ENCODE measurements around the gene SST. TPM values are rescaled to one million over a fixed set of nuclear protein-coding genes. Genes with fewer than 3 reads are reported as not detected.

Gene SST
- total and polyA plus RNA-seq, 2 of the 4 experiments (the other 2 are of a cell fraction) = not detected

DNA sequence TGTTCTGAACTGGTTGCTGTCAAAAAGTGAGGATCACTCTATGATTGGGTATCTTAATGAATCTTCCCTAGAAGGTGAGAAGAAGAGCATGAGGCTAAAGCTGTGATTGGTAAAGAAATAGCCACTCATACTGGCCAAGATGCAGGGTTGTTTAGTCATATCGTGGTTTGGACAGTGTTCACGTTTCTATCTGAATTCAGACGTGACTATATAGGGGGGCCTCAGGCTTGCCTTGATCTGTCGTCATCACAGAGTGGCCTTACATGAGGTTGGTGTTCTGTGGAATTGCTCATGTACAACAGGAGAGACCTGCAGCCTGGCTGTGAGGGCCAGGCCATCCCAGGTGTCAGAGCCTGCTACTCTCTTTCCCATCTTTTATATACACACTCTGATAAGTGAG lies 19.8 kb upstream of the SST start:
- dilution Hi-C loops (cut with HindIII; ENCODE audit: low sequenced_read_pairs, unreplicated experiment) = loop anchor here (25.0 kb wide), 2 partner anchors 378 to 478 kb away; no protein-coding TSS in a partner anchor
- CTCF ChIA-PET = interaction anchor here (1.4 kb wide), 1 partner anchor 11 kb away, joined by 6 read pairs; no protein-coding TSS in a partner anchor

More for the DNA sequence above, 19.8 kb upstream of the SST start:
- H3K27ac ChIP-seq (ENCODE audit: insufficient read depth, low read length) = no peak overlapping the region
- no peak overlapping the region for H3K23ac ChIP-seq (ENCODE audit: low read depth, low read length)
- no peak overlapping the region for H4K91ac ChIP-seq (ENCODE audit: insufficient read depth, low read depth, low read length)
- H3K14ac ChIP-seq (replicated peaks; ENCODE audit: low read depth, low read length) = no peak overlapping the region
- no peaks in the 10 kb centered on the region for H3K9me1 ChIP-seq (ENCODE audit: insufficient read depth, low read length)
- in situ Hi-C loops (cut with MboI; ENCODE audit: low sequenced_read_pairs) (no loop called here), intact Hi-C loops (cut with micrococcal nuclease) (no loop called here)
- H4K20me1 ChIP-seq (ENCODE audit: insufficient read depth, low read length) = no peaks in the 10 kb centered on the region
- no peak overlapping the region for H3K56ac ChIP-seq (ENCODE audit: extremely low read depth, insufficient read depth, low read length)
- no peak overlapping the region for H3K4ac ChIP-seq (ENCODE audit: low read depth, low read length)
- WGBS, 2 experiments (ENCODE audit: extremely low coverage in 2 of 2, insufficient read length in 1 of 2) = no CpG with 5 or more reads among the region's 4 CpGs
- no peak overlapping the region for H3K18ac ChIP-seq (ENCODE audit: low read depth, low read length)
- H3K4me2 ChIP-seq (ENCODE audit: low read depth, low read length) = no peak overlapping the region
- H4K5ac ChIP-seq (ENCODE audit: low read depth, low read length) = no peak overlapping the region
- DNase-seq = peak; percentile 60
- H3K4me1 ChIP-seq (ENCODE audit: control insufficient read depth, insufficient read depth, low read length) = no peaks in the 10 kb centered on the region
- BruUV-seq (replicated peaks) = no TSS peak
- H2BK20ac ChIP-seq (ENCODE audit: low read depth, low read length) = no peak overlapping the region
- H2BK120ac ChIP-seq (ENCODE audit: low read depth, low read length) = no peak overlapping the region
- peaks cover 10% of the 10 kb centered on the region for H3K27me3 ChIP-seq (ENCODE audit: control insufficient read depth, insufficient read depth, low read length)
- no peak overlapping the region for H3K4me3 ChIP-seq (ENCODE audit: insufficient read depth, low read depth, low read length)
- H2BK15ac ChIP-seq (ENCODE audit: low read depth, low read length) = no peak overlapping the region
- no peak overlapping the region for H2AK5ac ChIP-seq (ENCODE audit: low read depth, low read length)
- ATAC-seq (ENCODE audit: low read depth) = peak; percentile 32
- H3K9me3 ChIP-seq (ENCODE audit: control insufficient read depth, insufficient read depth, low read length) = peaks cover 6% of the 10 kb centered on the region; the same call in 1 of the 2 replicates
- H2BK5ac ChIP-seq (ENCODE audit: low read depth, low read length, poor library complexity, severe bottlenecking) = no peak overlapping the region
- no peak overlapping the region for H4K8ac ChIP-seq (ENCODE audit: low read depth in 2 of 2, low read length in 2 of 2)
- peak; percentile 50; the same call in 1 of the 2 replicates for TF ChIP-seq BHLHE40 (IDR thresholded peaks at IDR 0.05; ENCODE audit: low read depth, low read length)
- TF ChIP-seq USF2 (IDR thresholded peaks at IDR 0.05; ENCODE audit: low read depth, low read length) = no peak
- H2AK9ac ChIP-seq (replicated peaks; ENCODE audit: low read depth, low read length, poor library complexity) = no peak overlapping the region
- H3K36me3 ChIP-seq (ENCODE audit: control insufficient read depth, insufficient read depth, low read length) = no peaks in the 10 kb centered on the region
- H2AFZ ChIP-seq (replicated peaks; ENCODE audit: low read length, poor library complexity) = no peak overlapping the region
- POLR2A ChIA-PET (ENCODE audit: unreplicated experiment) = no interaction called here
- H3K9ac ChIP-seq (ENCODE audit: low read depth, low read length) = no peak overlapping the region
- H3K79me1 ChIP-seq (ENCODE audit: low read depth in 1 of 2, low read length in 2 of 2) = no peaks in the 10 kb centered on the region

All from IMR-90 (cell line).